C4-2B (cell line): ENCODE measurements around the gene INSM2.

Experiments used
- ZFX ChIP-seq: fragments of 450-650 bp; IDR thresholded peaks from 2 replicates; pipeline ENCODE4 v1.6.1; 2017
- TF ChIP-seq, protein P1 (sequence below): fragments of 450-650 bp; conservative IDR thresholded peaks from 2 replicates; pipeline ENCODE4 v1.5.1; 2017; ENCODE audit warnings: mild to moderate bottlenecking

- TF ChIP-seq, protein P1, sequence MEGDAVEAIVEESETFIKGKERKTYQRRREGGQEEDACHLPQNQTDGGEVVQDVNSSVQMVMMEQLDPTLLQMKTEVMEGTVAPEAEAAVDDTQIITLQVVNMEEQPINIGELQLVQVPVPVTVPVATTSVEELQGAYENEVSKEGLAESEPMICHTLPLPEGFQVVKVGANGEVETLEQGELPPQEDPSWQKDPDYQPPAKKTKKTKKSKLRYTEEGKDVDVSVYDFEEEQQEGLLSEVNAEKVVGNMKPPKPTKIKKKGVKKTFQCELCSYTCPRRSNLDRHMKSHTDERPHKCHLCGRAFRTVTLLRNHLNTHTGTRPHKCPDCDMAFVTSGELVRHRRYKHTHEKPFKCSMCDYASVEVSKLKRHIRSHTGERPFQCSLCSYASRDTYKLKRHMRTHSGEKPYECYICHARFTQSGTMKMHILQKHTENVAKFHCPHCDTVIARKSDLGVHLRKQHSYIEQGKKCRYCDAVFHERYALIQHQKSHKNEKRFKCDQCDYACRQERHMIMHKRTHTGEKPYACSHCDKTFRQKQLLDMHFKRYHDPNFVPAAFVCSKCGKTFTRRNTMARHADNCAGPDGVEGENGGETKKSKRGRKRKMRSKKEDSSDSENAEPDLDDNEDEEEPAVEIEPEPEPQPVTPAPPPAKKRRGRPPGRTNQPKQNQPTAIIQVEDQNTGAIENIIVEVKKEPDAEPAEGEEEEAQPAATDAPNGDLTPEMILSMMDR, result no peak
- TF ChIP-seq ZFX, result no peak
Measured at GRCh38 chr14:35558680-35559079, 24.7 kb downstream of the INSM2 start.
